GM19328 (cell line): Measurements from ENCODE around the gene TRPV4.
"Not testable (repeated sequence)": the region's sequence is repeated elsewhere in the genome, so short reads cannot be mapped to it uniquely, and the experiment has no call there.

Experiments
- ATAC-seq: cut with Tn5 transposase; IDR thresholded peaks from one replicate; pipeline ENCODE4 v1.9.1; 2021; ENCODE audit warnings: mild to moderate bottlenecking, moderate library complexity; ENCODE audit not compliant: unreplicated experiment

TRPV4 gene

GRCh38 chr12:109833307-109834189 lies at the start of gene TRPV4:
TRPV4 (minus strand) TSS chr12:109833398; CDS start chr12:109814796, 18,602 bp downstream.
- ATAC-seq = no peak

- no peak for ATAC-seq
Observed at GRCh38 chr12:109881752-109882151, 48.6 kb upstream of the TRPV4 start.

GRCh38 chr12:109880938-109881337 lies 47.7 kb upstream of the TRPV4 start:
- ATAC-seq = no peak

- peak; percentile 93 for ATAC-seq
Observed at GRCh38 chr12:109880043-109880931, 47.1 kb upstream of the TRPV4 start, which contains the start of gene GLTP. GLTP (minus strand) TSS chr12:109880541; CDS start chr12:109880374, 167 bp downstream.

- no peak for ATAC-seq
Observed at GRCh38 chr12:109879351-109880042, 46.3 kb upstream of the TRPV4 start.

- ATAC-seq = no peak
Observed at GRCh38 chr12:109878749-109879148, 45.6 kb upstream of the TRPV4 start.

- ATAC-seq = no peak
Observed at GRCh38 chr12:109878247-109878625, 45.0 kb upstream of the TRPV4 start.

DNA sequence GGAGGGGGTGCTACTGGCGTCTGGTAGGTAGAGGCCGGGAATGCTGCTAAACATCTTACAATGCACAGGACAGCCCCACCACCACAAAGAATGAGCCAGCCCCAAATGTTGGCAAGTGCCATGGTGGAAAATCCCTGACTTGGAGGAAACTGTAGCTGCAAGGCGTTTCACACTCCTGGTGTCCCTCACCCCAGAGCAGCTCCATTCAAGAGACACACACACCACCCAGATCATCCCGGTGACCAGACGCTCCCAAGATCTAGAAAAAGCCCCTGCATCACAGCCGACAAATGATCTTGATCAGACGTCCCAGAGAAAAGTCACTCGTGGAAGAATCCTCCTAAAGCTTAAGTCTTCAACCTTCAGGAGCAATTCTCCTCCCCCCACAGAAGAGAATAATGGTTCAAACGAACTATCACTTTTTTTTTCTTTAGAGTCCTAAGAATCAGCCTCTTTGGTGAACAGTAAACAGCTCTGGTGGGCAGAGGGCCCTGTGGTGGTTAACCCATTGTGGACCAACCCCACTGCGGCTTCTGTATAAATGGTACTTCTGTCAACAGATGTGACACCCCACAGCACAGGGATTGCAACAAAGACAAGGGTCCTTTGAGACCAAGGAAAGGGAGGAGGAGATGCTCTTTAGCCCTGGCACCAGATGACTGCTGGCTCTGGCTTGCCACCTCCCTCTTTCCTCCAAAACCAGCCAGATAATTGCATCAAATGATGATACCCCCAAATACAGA lies 44.5 kb upstream of the TRPV4 start:
- no peak for ATAC-seq

DNA sequence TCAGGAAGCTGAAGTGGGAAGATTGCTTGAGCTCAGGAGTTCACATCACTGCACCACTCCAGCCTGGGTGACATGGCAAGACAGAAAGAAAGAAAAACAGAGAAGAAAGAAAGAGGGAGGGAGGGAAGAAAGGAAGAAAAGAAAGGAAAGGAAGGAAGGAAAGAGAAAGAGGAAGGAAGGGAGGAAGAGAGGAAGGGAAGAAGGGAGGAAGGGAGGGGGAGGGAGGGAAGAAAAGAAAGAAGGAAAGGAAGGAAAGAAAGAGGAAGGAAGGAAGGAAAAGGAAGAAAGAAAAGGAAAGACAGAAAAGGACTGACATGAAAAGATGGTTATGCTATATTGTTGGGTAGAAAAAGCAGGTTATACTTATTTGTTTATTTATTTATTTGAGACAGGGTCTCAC lies 43.2 kb upstream of the TRPV4 start:
- ATAC-seq = no peak

DNA sequence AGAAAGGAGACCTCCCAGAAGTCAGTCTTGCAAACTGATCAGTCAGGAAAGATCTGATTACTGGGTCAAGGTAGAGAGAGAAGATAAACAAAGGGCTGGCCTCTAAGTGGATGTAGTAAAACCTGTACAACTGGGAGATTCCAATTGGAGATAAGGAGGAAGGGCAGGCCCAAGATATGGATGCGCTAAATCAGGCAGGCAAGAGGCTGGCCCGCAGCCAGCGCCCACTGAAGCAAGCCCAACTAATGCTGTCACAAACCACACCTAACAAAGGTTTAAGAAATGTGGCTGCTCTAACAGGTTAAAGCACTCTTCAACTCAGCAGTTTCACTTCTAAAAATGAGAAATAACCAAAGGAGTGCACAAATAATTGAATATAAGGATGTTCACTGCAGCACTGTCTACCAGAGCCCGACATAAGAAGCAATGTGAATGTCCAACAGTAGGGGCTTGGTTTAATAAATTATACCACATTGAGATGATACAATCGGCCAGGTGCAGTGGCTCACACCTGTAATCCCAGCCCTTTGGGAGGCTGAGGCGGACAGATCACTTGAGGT lies 42.5 kb upstream of the TRPV4 start:
- no peak for ATAC-seq

DNA sequence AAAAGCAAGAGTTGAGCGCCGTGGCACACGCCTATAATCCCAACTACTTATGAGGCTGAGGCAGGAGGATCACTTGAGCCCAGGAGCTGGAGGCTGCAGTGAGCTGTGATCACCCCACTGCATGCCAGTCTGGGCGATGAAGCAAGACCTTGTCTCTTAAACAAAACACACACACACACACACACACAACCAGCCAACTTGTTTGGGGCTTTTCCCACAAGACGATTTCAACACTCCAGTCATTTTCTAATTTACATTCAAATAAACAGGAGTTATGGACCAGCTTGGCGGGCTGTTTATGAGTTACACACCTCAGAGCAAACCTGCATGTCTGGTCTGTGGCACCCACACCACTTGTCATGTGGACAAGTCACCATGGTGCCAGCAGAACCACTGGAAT lies 40.5 kb upstream of the TRPV4 start:
- ATAC-seq = no peak

- no peak for ATAC-seq
Observed at GRCh38 chr12:109871668-109872314, 38.6 kb upstream of the TRPV4 start.

- no peak for ATAC-seq
Observed at GRCh38 chr12:109870648-109871047, 37.5 kb upstream of the TRPV4 start.

DNA sequence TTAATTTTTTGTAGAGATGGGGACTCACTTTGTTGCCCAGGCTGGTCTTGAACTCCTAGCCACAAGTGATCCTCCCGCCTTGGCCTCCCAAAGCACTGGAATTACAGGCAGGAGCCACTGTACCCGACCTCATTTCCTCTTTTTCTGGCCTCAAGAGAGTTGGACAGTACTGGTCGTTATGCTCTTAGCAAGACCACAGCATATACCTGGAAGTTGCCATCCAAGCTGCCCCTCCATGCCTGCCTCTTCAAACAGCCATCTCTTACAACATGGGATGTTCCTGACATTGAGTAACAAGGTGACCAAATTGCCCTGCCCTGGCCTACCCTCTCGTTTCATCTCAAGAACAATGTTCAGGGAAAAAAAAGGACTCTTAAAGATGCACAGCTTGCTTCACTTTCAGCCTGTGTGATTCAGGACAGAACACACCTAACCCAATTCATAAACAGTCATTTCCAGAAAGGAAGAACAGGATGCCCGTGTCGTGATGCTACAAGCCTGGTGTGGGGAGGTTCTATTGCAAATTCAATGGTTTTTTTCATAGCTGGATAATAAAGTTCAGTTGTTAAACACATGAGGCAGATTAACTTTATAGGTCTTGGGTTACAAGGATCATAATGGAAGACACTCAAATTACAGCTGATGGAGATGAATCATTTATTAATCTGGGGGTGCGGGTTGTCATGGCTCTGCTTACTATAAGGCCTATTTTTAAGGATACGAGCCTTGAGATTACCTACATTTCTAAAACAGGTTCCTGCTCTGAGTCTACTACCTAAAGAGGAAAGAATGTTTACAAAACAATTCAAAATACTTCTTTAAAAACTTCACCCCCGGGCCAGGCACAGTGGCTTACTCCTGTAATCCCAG lies 35.2 kb upstream of the TRPV4 start:
- no peak for ATAC-seq

DNA sequence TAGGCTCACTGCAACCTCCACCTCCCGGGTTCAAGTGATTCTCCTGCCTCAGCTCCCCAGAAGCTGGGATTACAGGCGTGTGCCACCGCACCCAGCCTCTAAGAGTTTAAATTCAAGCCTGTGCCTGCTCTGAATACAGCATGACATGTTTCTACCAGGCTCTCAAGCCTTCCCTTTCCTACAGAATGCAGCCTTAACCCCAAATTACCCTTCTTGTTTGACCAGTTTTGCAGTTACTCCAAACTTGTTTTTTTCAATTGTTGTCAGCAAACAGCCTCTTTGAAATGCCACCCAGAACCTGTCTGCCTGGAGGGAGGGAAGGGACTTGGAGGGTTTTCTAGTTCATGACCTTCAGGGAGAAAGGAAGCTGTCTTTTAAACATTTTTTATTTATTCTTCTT lies 31.7 kb upstream of the TRPV4 start:
- ATAC-seq = no peak

DNA sequence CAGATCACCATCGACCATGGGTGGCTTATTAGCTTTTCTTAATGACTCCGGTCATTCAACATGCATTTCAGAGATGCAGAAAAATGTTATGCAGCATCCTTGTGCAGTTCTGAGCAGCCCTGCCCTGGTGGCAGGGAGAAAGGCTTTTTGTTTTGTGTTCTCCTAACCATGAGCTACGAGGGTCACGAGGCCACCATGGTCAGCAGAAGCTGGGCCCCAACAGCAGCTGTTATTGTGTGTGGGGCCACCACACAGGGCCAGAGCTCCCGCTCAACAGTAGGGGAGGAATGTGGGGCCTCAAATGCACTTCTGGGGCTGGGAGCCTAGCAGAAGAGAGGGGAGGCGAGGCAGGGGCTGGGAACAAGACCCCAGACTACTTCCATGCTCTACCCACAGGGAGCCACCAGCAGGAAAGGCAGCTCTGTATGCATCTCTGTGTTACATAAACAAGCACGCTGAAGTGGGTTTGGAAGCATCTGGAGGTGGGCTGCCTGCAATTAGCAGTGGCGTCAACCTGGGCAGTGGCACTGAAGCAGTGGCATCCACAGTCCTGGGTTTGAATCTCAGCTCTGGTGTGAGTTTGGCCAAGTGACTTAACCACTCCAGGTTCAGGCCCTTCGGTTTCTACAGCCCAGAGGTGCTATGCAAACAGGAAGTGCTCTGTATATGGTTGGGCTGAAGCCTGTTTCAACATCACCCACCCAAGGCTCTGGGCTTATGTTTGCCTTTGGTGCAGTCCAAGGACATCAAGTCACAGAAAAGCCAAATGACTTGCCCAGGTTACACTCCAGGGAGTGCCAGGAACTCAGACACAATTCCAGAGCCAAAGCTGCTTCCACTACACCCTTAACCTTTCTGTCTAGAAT lies 30.9 kb upstream of the TRPV4 start:
- no peak for ATAC-seq

GRCh38 chr12:109862491-109862890 lies 29.3 kb upstream of the TRPV4 start:
- ATAC-seq = not testable (repeated sequence)
